H1 (cell line): Measurements from ENCODE around the gene ESCO1. TPM values are rescaled to one million over a fixed set of nuclear protein-coding genes. Genes with fewer than 3 reads are reported as not detected.

ENCODE experiments used
- CTBP2 ChIP-seq: IDR thresholded peaks from 2 replicates; pipeline ENCODE4 v1.7.0; 2011; ENCODE audit warnings: borderline replicate concordance, mild to moderate bottlenecking, moderate library complexity, mixed read lengths, low read length; ENCODE audit not compliant: insufficient read depth, insufficient read length
- EGR1 ChIP-seq: IDR thresholded peaks from 2 replicates; pipeline ENCODE4 v1.6.1; 2011; ENCODE audit warnings: low read depth, low read length, borderline replicate concordance
- HDAC2 ChIP-seq, 2 experiments: fragments of 300-600 bp in 1 of 2; sonication (generic) in 1 of 2; IDR thresholded peaks; 2 replicates each; pipeline ENCODE4 v1.6.1; 2011 to 2012; ENCODE audit warnings: low read depth in 2 of 2, low read length in 2 of 2, mild to moderate bottlenecking in 2 of 2, moderate library complexity in 2 of 2, borderline replicate concordance in 1 of 2, inconsistent platforms in 1 of 2
- JUND ChIP-seq: IDR thresholded peaks from 2 replicates; pipeline ENCODE4 v1.6.1; 2011; ENCODE audit warnings: mild to moderate bottlenecking, improper control_type of control experiment, low read length
- KDM1A ChIP-seq: fragments of 200-600, 300-600 bp; sonication (generic); IDR thresholded peaks from 2 replicates; pipeline ENCODE4 v1.7.1; 2016; ENCODE audit warnings: mild to moderate bottlenecking, low read length, borderline replicate concordance
- SIRT6 ChIP-seq: IDR thresholded peaks from one replicate; pipeline ENCODE4 v1.7.1; 2012; ENCODE audit warnings: low read length, inconsistent platforms
- SUZ12 ChIP-seq: fragments of 200-600 bp; sonication (generic); IDR thresholded peaks from 2 replicates; pipeline ENCODE4 v1.6.1; 2012; ENCODE audit warnings: mild to moderate bottlenecking, inconsistent platforms, low read length, moderate library complexity, mixed read lengths
- TCF12 ChIP-seq: IDR thresholded peaks from 2 replicates; pipeline ENCODE4 v1.6.1; 2011; ENCODE audit warnings: low read depth, mild to moderate bottlenecking, low read length
- polyA plus RNA-seq, 7 experiments: library from polyadenylated mRNA; depleted of rRNA in 3 of 7; stranded (reverse) in 5 of 7; unstranded in 2 of 7; fragments of >200 nt in 5 of 7; fragments of 200-250 nt in 2 of 7; gene quantifications; 1 replicate in 5 of 7; 2 replicates in 1 of 7; 4 replicates in 1 of 7; pipeline versions ENCODE4 v1.2.1 to v1.2.3, GENCODE V29; 2011 to 2013; ENCODE audit warnings: missing spikeins in 2 of 7, mixed read lengths in 2 of 7
- total RNA-seq: library from RNA; stranded (reverse); fragmentation: NEBNext Ultra II Directional; extraction: Animal tissue kit (Norgen Biotek cat#: 25700); gene quantifications from 2 replicates; pipeline ENCODE4 v1.2.1, GENCODE V29; 2021
- TF ChIP-seq, protein P1 (sequence below): fragments of 300-600 bp; sonication (generic); IDR thresholded peaks from 2 replicates; pipeline ENCODE4 v1.7.1; 2012; ENCODE audit warnings: low read length, moderate library complexity, mild to moderate bottlenecking, inconsistent platforms; ENCODE audit not compliant: insufficient replicate concordance

Gene ESCO1
- total and polyA plus RNA-seq, 2 of the 8 experiments (the other 6 are each of a cell fraction or from before 2014, with no cell fraction given), result 5.8 to 48.3 TPM

DNA sequence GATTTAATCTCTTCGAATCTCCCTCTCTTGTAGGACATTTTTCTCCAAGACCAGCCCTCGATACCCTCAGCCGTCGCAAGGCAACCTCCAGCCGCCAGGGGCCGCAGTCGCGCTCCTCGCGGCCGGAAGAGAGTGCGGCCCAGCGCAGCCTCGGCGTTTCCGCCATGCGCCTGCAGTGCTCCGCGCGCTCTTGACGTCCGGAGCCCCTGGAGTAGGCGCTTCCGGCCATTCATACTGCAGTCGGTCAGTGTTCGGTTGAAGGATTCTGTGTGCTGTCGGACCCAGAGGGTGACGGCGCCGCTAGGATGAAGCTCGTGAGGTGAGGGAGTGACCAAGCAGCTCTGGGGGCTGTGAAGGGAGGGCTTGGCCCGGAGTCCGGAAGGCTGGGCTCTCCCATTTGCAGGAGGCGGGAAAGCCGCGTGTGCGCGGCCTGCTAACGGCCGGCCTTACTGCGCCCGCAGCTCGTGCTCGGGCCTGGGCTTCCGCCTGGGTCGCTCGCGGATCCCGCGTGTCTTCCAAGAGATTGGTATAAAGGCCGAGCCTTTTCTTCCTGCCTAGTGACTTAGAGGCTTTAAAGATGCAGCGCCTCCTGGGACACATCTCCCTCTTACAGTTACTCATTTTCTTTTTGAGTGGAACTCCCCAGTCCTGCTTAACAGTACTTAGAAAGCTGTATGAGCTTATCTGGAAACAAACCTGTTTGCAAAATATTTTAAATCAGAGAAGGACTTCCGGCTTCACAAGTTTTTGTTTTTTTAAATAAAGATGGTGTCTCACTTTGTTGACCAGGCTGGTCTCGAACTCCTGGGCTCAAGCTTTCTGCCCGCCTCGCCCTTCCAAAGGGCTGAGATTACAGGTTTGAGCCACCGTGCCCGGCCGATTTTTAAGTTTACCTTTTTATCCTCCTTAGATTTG, 11.9 kb upstream of the ESCO1 start, which contains the start of gene SNRPD1 (continued):
- TF ChIP-seq KDM1A, result no peak
- no peak for TF ChIP-seq SIRT6
- TF ChIP-seq HDAC2 (IDR thresholded peaks at IDR 0.05; ENCODE audit: borderline replicate concordance in 1 of 2, low read depth in 2 of 2, low read length in 2 of 2), result peak in 1 of 2 experiments; percentile 80; a peak in 2 of 4 replicates
- no peak for TF ChIP-seq JUND
- no peak for TF ChIP-seq SUZ12
- TF ChIP-seq TCF12, result no peak
- TF ChIP-seq, protein P1, sequence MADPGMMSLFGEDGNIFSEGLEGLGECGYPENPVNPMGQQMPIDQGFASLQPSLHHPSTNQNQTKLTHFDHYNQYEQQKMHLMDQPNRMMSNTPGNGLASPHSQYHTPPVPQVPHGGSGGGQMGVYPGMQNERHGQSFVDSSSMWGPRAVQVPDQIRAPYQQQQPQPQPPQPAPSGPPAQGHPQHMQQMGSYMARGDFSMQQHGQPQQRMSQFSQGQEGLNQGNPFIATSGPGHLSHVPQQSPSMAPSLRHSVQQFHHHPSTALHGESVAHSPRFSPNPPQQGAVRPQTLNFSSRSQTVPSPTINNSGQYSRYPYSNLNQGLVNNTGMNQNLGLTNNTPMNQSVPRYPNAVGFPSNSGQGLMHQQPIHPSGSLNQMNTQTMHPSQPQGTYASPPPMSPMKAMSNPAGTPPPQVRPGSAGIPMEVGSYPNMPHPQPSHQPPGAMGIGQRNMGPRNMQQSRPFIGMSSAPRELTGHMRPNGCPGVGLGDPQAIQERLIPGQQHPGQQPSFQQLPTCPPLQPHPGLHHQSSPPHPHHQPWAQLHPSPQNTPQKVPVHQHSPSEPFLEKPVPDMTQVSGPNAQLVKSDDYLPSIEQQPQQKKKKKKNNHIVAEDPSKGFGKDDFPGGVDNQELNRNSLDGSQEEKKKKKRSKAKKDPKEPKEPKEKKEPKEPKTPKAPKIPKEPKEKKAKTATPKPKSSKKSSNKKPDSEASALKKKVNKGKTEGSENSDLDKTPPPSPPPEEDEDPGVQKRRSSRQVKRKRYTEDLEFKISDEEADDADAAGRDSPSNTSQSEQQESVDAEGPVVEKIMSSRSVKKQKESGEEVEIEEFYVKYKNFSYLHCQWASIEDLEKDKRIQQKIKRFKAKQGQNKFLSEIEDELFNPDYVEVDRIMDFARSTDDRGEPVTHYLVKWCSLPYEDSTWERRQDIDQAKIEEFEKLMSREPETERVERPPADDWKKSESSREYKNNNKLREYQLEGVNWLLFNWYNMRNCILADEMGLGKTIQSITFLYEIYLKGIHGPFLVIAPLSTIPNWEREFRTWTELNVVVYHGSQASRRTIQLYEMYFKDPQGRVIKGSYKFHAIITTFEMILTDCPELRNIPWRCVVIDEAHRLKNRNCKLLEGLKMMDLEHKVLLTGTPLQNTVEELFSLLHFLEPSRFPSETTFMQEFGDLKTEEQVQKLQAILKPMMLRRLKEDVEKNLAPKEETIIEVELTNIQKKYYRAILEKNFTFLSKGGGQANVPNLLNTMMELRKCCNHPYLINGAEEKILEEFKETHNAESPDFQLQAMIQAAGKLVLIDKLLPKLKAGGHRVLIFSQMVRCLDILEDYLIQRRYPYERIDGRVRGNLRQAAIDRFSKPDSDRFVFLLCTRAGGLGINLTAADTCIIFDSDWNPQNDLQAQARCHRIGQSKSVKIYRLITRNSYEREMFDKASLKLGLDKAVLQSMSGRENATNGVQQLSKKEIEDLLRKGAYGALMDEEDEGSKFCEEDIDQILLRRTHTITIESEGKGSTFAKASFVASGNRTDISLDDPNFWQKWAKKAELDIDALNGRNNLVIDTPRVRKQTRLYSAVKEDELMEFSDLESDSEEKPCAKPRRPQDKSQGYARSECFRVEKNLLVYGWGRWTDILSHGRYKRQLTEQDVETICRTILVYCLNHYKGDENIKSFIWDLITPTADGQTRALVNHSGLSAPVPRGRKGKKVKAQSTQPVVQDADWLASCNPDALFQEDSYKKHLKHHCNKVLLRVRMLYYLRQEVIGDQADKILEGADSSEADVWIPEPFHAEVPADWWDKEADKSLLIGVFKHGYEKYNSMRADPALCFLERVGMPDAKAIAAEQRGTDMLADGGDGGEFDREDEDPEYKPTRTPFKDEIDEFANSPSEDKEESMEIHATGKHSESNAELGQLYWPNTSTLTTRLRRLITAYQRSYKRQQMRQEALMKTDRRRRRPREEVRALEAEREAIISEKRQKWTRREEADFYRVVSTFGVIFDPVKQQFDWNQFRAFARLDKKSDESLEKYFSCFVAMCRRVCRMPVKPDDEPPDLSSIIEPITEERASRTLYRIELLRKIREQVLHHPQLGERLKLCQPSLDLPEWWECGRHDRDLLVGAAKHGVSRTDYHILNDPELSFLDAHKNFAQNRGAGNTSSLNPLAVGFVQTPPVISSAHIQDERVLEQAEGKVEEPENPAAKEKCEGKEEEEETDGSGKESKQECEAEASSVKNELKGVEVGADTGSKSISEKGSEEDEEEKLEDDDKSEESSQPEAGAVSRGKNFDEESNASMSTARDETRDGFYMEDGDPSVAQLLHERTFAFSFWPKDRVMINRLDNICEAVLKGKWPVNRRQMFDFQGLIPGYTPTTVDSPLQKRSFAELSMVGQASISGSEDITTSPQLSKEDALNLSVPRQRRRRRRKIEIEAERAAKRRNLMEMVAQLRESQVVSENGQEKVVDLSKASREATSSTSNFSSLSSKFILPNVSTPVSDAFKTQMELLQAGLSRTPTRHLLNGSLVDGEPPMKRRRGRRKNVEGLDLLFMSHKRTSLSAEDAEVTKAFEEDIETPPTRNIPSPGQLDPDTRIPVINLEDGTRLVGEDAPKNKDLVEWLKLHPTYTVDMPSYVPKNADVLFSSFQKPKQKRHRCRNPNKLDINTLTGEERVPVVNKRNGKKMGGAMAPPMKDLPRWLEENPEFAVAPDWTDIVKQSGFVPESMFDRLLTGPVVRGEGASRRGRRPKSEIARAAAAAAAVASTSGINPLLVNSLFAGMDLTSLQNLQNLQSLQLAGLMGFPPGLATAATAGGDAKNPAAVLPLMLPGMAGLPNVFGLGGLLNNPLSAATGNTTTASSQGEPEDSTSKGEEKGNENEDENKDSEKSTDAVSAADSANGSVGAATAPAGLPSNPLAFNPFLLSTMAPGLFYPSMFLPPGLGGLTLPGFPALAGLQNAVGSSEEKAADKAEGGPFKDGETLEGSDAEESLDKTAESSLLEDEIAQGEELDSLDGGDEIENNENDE, result no peak
- TF ChIP-seq CTBP2, result no peak
- TF ChIP-seq EGR1, result 0 out of 2 replicates have a peak, but pooled peaks have one; percentile 32
